Ascending aorta (tissue), 2 donors: Measurements from ENCODE around the gene BCL10. TPM values are rescaled to one million over a fixed set of nuclear protein-coding genes. Genes with fewer than 3 reads are reported as not detected.
A peak's percentile ranks its signal among the peaks of the same experiment; 100 is the strongest.

Experiments used
- DNase-seq, 2 donors: peaks; one replicate each; pipeline ENCODE4 v3.0.0-alpha.2; 2019; ENCODE audit warnings: low spot score in 2 of 2
- H3K27ac ChIP-seq, 2 donors: fragments of 200-600 bp; sonication (generic); one replicate each; pipeline ENCODE4 v1.5.1; 2016 to 2017; ENCODE audit warnings: mild to moderate bottlenecking in 1 of 2
- H3K27me3 ChIP-seq: fragments of 200-600 bp; sonication (generic); one replicate; pipeline ENCODE4 v1.5.1; 2017
- H3K36me3 ChIP-seq, 2 donors: fragments of 200-600 bp; sonication (generic); one replicate each; pipeline ENCODE4 v1.5.1; 2016
- H3K4me1 ChIP-seq, 2 donors: fragments of 200-600 bp; sonication (generic); one replicate each; pipeline ENCODE4 v1.5.1; 2016 to 2017; ENCODE audit warnings: mild to moderate bottlenecking in 1 of 2
- H3K4me3 ChIP-seq, 2 donors: fragments of 200-600 bp; sonication (generic); one replicate each; pipeline ENCODE4 v1.5.1; 2016 to 2017; ENCODE audit warnings: mild to moderate bottlenecking in 1 of 2
- H3K9me3 ChIP-seq, 2 donors: fragments of 200-600 bp; sonication (generic); one replicate each; pipeline ENCODE4 v1.5.1; 2016
- intact Hi-C: fragments of 100-400 bp; cut with DNase I; formaldehyde crosslinking; loops from one replicate; pipeline ENCODE4 v1.15.1; 2023
- total RNA-seq: library from RNA; depleted of rRNA; stranded (reverse); fragments of >200 nt; gene quantifications from one replicate; pipeline ENCODE4 v1.1.0, GENCODE V29; 2016
- TF ChIP-seq, protein P1 (sequence below), 3 experiments: fragments of 200-600 bp in 2 of 3; fragments of 450-650 bp in 1 of 3; sonication (generic) in 2 of 3; IDR thresholded peaks; one replicate each; pipeline ENCODE4 v1.5.1; 2016 to 2019; ENCODE audit warnings: antibody characterized with exemption in 3 of 3, mild to moderate bottlenecking in 1 of 3, moderate library complexity in 1 of 3

Gene BCL10
- total RNA-seq, 1 donor from 2014 or later = 3.7 TPM

DNA sequence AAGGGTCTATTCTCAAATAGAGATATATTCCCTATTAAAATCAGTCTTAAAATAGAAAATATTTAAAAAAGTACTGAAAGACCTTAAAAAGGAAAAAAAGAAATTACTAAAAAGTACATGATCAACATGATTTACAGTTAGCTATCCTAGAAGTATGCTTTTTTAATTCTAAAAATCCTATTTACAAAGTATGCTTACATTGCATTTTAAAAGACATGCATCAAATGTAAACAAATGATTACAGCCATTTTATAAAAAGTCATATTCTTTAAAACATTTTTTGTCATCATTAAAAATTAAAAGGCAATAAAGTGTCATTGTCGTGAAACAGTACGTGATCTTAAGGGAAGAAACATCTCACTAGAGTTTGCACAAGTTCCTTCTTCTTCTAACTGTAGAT is 9.1 kb downstream of the BCL10 start:
- H3K9me3 ChIP-seq = no peaks in the 10 kb centered on the region
- no peaks in the 10 kb centered on the region for H3K27me3 ChIP-seq
- H3K36me3 ChIP-seq = peaks cover 35 to 59% of the 10 kb centered on the region in 2 donors
- H3K27ac ChIP-seq = no peak overlapping the region
- intact Hi-C loops = no loop called here
- no peak overlapping the region for H3K4me3 ChIP-seq
- peaks cover 0 to 2% of the 10 kb centered on the region in 2 donors for H3K4me1 ChIP-seq
- no peak for DNase-seq
- TF ChIP-seq, protein P1, sequence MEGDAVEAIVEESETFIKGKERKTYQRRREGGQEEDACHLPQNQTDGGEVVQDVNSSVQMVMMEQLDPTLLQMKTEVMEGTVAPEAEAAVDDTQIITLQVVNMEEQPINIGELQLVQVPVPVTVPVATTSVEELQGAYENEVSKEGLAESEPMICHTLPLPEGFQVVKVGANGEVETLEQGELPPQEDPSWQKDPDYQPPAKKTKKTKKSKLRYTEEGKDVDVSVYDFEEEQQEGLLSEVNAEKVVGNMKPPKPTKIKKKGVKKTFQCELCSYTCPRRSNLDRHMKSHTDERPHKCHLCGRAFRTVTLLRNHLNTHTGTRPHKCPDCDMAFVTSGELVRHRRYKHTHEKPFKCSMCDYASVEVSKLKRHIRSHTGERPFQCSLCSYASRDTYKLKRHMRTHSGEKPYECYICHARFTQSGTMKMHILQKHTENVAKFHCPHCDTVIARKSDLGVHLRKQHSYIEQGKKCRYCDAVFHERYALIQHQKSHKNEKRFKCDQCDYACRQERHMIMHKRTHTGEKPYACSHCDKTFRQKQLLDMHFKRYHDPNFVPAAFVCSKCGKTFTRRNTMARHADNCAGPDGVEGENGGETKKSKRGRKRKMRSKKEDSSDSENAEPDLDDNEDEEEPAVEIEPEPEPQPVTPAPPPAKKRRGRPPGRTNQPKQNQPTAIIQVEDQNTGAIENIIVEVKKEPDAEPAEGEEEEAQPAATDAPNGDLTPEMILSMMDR (IDR thresholded peaks at IDR 0.05) = no peak

DNA sequence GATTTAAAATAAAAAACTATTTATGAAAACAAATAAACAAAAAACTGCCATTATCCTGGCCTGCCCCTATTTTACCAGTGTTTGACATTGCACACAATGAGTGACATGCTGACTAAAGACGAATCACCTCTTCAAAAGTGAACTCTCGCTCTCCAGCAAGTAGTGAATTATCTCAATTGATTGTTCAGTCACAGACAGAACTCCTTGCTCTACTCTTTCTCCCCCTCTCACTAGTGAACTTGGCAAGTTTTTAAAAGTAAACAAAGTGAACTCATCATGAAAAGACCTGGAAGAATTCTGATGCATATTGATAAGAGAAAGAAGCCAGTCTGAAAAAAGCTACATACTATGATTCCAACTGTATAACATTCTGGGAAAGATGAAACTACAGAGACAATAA is 12.3 kb downstream of the BCL10 start:
- Histone ChIP-seq H3K36me3 (peaks cover 22 to 42% of the 10 kb centered on the region in 2 donors), H3K9me3 (no peaks in the 10 kb centered on the region), H3K4me3 (no peak overlapping the region), H3K27ac (no peak overlapping the region), H3K27me3 (no peaks in the 10 kb centered on the region), H3K4me1 (peaks cover 0 to 7% of the 10 kb centered on the region in 2 donors)
- no peak for DNase-seq
- intact Hi-C loops = no loop called here
- TF ChIP-seq, protein P1 (IDR thresholded peaks at IDR 0.05) = no peak

DNA sequence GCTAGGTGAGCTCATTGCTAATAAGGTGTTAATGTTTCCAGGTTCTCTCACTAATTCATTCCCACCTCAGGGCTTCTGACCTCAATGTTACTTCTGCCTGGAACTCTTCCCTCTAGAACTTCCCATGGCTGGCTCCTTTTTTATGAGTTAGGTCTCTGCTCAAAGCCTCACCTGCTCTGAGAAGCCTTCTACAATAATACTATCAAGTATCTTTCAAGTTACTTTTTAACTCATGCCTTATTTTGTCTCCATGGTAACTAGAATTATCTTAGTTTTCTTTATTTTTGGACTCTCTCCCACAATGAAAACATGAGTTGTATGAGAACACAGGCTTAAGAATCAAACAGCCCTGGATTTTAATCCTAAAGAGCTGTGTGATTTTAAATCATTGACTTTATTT is 13.4 kb downstream of the BCL10 start:
- Histone ChIP-seq H3K9me3 (no peaks in the 10 kb centered on the region), H3K27ac (no peak overlapping the region), H3K4me3 (no peak overlapping the region), H3K27me3 (no peaks in the 10 kb centered on the region), H3K36me3 (peaks cover 16 to 32% of the 10 kb centered on the region in 2 donors), H3K4me1 (peaks cover 2 to 12% of the 10 kb centered on the region in 2 donors)
- DNase-seq = no peak
- intact Hi-C loops = no loop called here
- TF ChIP-seq, protein P1 (IDR thresholded peaks at IDR 0.05) = no peak

DNA sequence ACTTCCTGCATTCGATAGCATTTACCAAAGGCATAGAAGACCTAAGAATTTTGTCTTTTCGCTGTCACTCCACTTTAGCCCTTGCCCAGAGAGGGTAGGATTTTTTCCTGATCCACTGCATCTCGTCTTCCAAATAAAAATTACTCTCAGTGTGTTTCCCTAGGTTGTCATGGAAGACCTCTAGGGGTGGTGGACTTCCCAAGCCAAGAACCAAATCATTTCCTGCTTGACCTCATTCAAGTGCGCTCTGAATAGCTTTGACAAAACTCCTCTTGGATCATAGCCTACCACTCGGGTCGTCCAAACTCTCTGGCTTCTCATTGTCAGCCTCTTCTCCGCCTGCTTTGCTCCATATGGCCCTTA is 16.5 kb downstream of the BCL10 start:
- TF ChIP-seq, protein P1 (IDR thresholded peaks at IDR 0.05) = no peak
- DNase-seq = no peak
- Histone ChIP-seq H3K27ac (peak overlapping the region; percentile 86 to 89), H3K9me3 (no peaks in the 10 kb centered on the region), H3K4me1 (peaks cover 7 to 26% of the 10 kb centered on the region in 2 donors), H3K36me3 (peaks cover 0 to 30% of the 10 kb centered on the region in 2 donors), H3K27me3 (no peaks in the 10 kb centered on the region), H3K4me3 (peak overlapping the region; percentile 70 to 99)
- intact Hi-C loops = loop anchor here (1.0 to 2.0 kb wide), 4 partner anchors 16 to 315 kb away; partner anchors contain the start of genes BCL10 and SYDE2

GRCh38 chr1:85259118-85259911 is 17.1 kb downstream of the BCL10 start, which contains the start of gene C1orf52:
C1orf52 (minus strand) TSS chr1:85259662; CDS start chr1:85259633, 29 bp downstream.
- TF ChIP-seq, protein P1 (IDR thresholded peaks at IDR 0.05) = peak; percentile 97 to 99 (median 98)
- Histone ChIP-seq H3K36me3 (peaks cover 0 to 28% of the 10 kb centered on the region in 2 donors), H3K27ac (peak within 1 kb of the TSS; percentile 86 to 89), H3K27me3 (no peaks in the 10 kb centered on the region), H3K4me3 (peak within 1 kb of the TSS; percentile 70 to 99), H3K4me1 (peaks cover 7 to 29% of the 10 kb centered on the region in 2 donors), H3K9me3 (no peaks in the 10 kb centered on the region)
- DNase-seq = peak; percentile 83 to 98
- intact Hi-C loops = loop anchor here (1.0 to 2.0 kb wide), 4 partner anchors 17 to 315 kb away; partner anchors contain the start of genes BCL10 and SYDE2
